NCI-H1694 (cell line): Measurements from ENCODE around the gene GJC1.
"Not testable (repeated sequence)": the region's sequence is repeated elsewhere in the genome, so short reads cannot be mapped to it uniquely, and the experiment has no call there.

Experiments
- DNase-seq: peaks from one replicate; lab custom pipeline; 2025; lab: John Stamatoyannopoulos, UW

GJC1 gene

DNA sequence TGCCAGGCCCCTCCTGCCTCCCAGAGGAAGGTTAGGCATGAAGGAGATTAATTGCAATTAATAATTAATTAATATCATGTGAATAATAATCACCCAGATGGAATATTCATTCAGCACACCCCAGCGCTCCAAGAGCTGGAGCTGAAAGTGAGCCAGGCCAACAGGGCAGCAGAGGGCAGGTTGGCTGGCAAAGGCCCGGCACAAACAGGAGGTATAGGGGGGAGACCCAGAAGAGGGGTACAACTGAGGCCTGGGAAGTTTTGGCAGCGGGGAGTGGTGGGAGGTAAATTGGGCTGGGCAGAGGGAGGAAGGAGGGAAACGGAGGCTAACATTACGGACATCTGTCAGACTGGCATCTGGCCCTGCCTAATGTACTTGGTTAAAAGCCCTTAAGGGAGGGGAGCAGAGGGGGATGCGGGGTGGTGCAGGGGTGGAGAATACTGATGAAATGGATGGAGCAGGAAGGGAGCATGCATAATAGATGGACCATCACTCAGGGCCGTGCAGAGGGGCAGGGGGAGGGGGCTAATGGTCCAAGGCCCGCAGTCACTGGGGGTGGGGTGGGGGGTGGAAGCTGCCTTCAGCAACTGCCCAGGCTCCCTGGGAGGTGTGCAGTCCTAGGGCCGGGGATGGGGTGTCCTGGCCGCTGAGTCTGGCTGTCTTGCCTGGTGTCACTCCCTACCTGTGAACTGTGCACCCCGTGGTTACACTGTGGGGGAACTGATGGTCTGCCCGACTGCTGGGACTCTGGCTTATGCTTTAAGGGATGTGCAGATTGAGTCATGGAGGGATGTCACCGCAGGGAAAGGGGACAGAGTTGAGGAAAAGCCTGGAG lies 69.4 kb downstream of the GJC1 start:
- peak; percentile 47 for DNase-seq

GRCh38 chr17:44759916-44760243 lies 70.2 kb downstream of the GJC1 start:
- no peak for DNase-seq

GRCh38 chr17:44759086-44759915 lies 70.8 kb downstream of the GJC1 start:
- DNase-seq = no peak

DNA sequence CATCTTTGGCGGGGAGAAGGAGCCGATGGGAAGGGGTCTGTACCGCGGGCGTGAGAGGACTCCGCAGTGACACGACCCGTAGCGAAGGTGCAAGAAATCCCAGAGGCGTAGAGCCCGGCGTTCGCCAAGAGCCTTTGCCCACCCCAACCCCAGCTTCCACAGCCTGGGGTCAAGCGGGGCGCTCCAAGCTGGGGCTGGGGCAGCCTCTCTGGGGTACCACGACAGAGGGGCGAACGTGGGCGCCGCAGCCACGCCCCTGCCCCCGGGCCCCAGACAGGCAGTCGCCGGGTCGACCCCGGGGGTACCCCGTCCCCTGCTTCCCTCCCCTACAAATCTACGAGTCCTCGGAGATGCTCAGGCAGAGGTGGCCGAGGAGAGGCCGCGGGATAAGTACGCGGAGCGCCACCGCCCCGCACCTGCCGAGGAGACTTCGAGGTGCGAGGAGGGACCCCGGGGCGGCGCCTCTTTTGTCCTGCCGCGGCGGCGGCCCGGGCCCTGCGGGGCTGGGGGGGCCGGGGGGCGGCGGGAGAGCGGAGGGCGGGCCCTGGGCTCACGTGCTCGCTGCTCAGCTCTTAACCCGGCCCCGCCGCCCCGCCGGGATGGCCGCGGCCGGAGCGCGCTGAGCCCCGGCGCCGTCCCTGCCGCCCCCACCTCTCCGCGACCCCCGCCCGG lies 71.5 kb downstream of the GJC1 start, which contains the start of gene ADAM11:
ADAM11 (plus strand) TSS at position 575 of the 672 bp plus-strand sequence. CDS start 212 bp downstream, outside the sequence.
- no peak for DNase-seq

- no peak for DNase-seq
These were observed 72.1 kb downstream of the GJC1 start for GRCh38 chr17:44757918-44758413.

DNA sequence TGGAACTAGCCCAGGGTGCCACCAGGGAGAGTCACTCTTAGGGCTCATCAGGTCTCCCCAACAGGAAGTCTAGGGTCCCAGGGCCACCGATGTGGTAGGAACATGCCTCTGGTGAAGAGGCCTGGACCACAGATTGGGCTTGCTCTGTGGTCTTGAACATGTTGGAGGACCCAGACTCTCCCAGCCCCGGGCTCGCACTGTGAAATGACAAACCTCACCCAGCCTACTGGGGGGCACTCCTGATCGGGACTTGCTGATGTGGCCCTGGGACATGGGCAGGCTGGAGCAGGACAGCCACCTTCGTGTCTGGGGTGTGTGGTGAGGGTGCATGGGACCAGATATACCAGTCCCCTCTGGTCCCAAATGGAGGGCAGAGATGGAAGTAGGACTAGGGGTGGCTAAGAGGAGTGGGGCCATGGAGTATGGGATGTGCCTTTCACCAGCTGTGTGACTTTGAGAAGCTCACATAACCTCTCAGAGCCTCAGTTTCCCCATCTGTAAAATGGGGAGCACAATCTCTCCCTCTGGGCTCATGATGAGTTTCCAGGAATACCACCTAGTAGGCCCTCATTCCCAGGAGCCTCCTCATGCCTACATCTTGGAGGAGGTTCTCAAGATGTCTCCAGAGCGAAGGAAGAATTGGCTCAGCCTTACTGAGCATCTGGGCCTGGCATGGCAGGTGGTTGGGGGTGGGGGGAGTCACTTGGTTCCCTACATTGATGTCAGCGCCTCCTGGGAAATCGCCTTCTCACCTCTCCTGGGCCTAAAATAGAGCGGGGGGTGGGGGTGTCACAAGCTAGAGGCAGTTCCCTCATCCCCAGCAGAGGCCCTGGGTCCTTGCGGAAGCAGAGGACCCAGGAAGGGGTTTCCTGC lies 72.8 kb downstream of the GJC1 start:
- DNase-seq = no peak

GRCh38 chr17:44755180-44755579 lies 74.9 kb downstream of the GJC1 start:
- not testable (repeated sequence) for DNase-seq

DNA sequence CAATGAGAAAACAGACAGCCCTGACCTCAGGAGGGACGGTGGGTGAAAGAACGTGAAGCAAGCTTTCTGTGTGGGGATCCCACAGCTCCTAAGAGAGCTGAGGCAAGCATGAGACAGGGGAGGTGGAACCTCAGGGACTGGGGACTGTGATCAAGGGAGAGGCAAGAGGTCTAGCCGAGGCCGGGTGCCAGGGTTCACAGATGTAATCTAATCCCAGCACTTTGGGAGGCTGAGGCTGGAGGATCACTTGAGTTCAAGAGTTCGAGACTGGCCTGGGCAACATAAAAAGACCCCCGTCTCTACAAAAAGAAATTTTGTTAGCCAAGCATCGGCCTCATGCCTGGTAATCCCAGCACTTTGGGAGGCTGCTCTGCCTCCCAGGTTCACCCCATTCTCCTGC lies 75.8 kb downstream of the GJC1 start:
- no peak for DNase-seq

GRCh38 chr17:44752953-44753861 lies 76.9 kb downstream of the GJC1 start:
- no peak for DNase-seq

DNA sequence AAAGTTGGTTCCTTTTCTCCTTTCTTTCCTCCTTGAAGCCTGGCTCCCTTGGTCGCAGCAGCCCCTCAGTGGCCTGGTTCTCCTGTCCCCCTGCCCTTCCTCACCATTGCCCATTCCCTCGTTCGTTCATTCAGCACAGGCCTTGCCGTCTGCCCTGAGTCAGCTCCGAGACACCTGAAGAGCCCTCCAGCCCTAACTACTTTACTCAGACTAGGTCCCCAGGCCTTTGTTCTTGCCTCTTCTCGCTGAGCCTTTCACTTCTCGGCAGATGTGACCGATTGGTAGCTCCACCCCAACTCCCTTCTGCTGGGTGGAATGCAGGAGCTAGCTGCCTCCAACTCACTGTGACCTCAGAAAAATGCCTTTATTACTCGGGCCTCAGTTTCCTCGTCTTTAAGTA lies 78.3 kb downstream of the GJC1 start:
- DNase-seq = no peak

DNA sequence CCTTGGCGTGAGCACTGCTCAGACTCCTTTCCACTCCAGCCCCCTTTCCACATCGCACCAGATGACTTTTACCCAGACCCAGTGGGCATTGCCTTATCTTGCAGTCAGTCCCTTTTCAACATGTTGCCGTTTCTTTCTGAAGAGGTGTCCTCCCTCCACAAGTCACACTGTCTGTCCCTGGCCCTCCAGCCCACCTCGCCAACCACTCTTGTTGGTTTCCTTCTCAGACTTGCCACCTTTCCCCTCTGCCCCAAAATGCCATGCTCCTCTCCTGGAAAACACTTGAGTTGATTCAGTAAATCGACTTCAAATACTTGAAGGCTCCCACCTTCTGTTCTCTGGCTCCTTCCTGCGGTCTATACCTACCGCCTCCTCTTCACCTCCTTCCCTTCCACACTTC lies 78.8 kb downstream of the GJC1 start:
- no peak for DNase-seq

DNA sequence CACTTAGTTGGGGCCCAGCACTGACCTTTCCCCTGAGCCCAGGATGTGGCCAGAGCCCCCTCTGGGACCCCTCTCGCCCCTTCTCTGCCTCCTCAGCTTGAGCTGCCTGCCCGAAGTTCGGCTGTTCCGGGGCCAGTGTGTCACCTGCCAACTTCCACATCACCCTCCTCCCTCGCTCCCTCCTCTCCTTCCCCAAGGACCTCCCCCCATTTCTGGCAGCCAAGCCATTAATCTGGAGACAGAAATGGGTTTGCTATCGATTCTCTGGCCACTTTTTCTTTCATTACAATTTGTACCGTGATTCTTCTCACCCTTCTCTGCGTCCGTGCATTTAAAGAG lies 80.1 kb downstream of the GJC1 start:
- no peak for DNase-seq

- no peak for DNase-seq
These were observed 80.8 kb downstream of the GJC1 start for GRCh38 chr17:44749076-44749979.
